GM21390 (cell line): ENCODE measurements around the gene CAND1.

Source experiments
- ATAC-seq: cut with Tn5 transposase; IDR thresholded peaks from one replicate; pipeline ENCODE4 v1.9.1; 2021; ENCODE audit not compliant: unreplicated experiment

The CAND1 gene

GRCh38 chr12:67280088-67280487 is 10.9 kb downstream of the CAND1 start:
- no peak for ATAC-seq

- ATAC-seq = no peak
These were observed 11.4 kb downstream of the CAND1 start for GRCh38 chr12:67280572-67280971.

GRCh38 chr12:67284561-67284960 is 15.4 kb downstream of the CAND1 start:
- ATAC-seq = no peak

- no peak for ATAC-seq
These were observed 17.1 kb downstream of the CAND1 start for GRCh38 chr12:67286257-67286656.

- ATAC-seq = no peak
These were observed 18.2 kb downstream of the CAND1 start for GRCh38 chr12:67287311-67287710.

- ATAC-seq = no peak
These were observed 19.4 kb downstream of the CAND1 start for GRCh38 chr12:67288561-67288960.

GRCh38 chr12:67290378-67290777 is 21.2 kb downstream of the CAND1 start:
- ATAC-seq = no peak

- no peak for ATAC-seq
These were observed 30.4 kb downstream of the CAND1 start for GRCh38 chr12:67299526-67299925.

GRCh38 chr12:67299926-67300325 is 30.8 kb downstream of the CAND1 start:
- no peak for ATAC-seq

GRCh38 chr12:67302162-67302561 is 33.0 kb downstream of the CAND1 start:
- ATAC-seq = no peak

GRCh38 chr12:67305544-67305943 is 36.4 kb downstream of the CAND1 start:
- ATAC-seq = no peak

- ATAC-seq = no peak
These were observed 37.6 kb downstream of the CAND1 start for GRCh38 chr12:67306712-67307111.

- no peak for ATAC-seq
These were observed 46.5 kb downstream of the CAND1 start for GRCh38 chr12:67315661-67316060.

- no peak for ATAC-seq
These were observed 49.6 kb downstream of the CAND1 start for GRCh38 chr12:67318786-67319185.

- no peak for ATAC-seq
These were observed 50.8 kb downstream of the CAND1 start for GRCh38 chr12:67319936-67320335.

- no peak for ATAC-seq
These were observed 51.6 kb downstream of the CAND1 start for GRCh38 chr12:67320614-67321295.

GRCh38 chr12:67322580-67322979 is 53.4 kb downstream of the CAND1 start:
- ATAC-seq = no peak

GRCh38 chr12:67323007-67323406 is 53.8 kb downstream of the CAND1 start:
- ATAC-seq = no peak

GRCh38 chr12:67326637-67327036 is 57.5 kb downstream of the CAND1 start:
- ATAC-seq = no peak

GRCh38 chr12:67327466-67327865 is 58.3 kb downstream of the CAND1 start:
- ATAC-seq = no peak

GRCh38 chr12:67331123-67331522 is 62.0 kb downstream of the CAND1 start:
- ATAC-seq = no peak

GRCh38 chr12:67331828-67332227 is 62.7 kb downstream of the CAND1 start:
- no peak for ATAC-seq

- no peak for ATAC-seq
These were observed 64.5 kb downstream of the CAND1 start for GRCh38 chr12:67333649-67334048.
